ENCODE data around the gene UCKL1.

Gene UCKL1

DNA sequence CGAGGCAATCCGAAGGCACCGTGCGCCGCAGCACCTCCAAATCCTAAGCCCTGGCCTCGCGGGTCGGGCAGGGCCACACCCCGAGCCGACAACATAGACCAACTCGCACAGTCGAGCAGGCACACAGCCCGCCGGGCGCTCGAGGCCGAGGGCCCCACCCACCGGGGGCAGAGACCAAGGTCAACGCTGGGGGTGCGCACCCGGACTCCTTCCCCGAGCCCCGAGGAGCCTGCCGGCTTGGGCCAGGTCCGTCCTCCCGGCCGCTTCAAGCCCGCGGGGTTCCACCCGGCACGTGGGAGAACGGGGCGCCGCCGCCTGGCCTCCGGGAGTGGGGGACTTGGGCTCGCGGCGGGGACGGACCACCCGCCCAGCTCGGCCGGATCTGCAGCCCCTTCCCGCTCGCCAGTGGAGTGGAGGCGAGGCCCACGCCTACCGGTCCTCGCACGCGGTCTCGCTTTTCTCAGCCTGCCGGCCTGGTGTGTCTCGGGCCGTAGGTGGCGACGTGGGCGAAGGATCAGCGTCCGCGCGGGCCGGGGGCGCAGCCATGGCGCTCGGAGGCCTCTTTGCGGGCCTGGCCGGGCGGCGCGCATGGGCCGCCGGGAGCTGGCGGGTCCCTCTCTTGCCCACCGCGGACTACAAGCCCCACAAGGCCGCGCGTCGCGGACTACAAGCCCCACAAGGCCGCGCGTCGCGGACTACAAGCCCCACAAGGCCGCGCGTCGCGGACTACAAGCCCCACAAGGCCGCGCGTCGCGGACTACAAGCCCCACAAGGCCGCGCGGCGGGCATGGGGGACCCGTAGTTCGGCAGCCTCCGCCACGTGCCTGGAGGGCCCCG, at the start of gene UCKL1:
Gene UCKL1, minus strand, starts transcription at position 590 of the 837 bp plus-strand sequence. Its CDS starts 44 bp downstream, at position 546.
- CTCF ChIA-PET, result interaction anchor here (0.9 kb wide), 1 partner anchor 170 kb away, joined by 4 read pairs; no protein-coding TSS in a partner anchor
- H3K36me3 Mint-ChIP-seq, result peaks cover 3% of the 10 kb centered on the region
- peaks cover 48% of the 10 kb centered on the region for H3K4me1 Mint-ChIP-seq
- peak within 1 kb of the TSS; percentile 81 for H3K4me3 Mint-ChIP-seq
- H3K27ac Mint-ChIP-seq, result peak within 1 kb of the TSS; percentile 89
- no peaks in the 10 kb centered on the region for H3K9me3 Mint-ChIP-seq
- DNase-seq, result peak; percentile 93
- no peaks in the 10 kb centered on the region for H3K27me3 Mint-ChIP-seq

DNA sequence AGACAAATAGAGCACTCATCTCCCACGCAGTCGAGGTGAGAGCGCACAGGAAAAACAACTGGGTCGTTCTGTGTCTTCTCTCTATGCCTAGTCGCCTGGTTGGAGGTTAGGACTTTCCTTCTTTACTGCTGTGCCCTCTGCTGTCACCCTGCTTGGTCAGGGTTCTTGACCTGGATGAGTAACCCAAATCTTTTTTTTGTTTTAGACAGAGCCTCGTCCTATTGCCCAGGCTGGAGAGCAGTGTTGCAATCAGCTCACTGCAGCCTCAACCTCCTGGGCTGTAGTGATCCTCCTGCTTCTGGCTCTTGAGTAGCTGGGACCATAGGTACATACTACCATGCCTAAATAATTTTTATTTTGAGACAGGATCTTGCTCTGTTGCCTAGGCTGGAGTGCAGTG, 49.2 kb upstream of the UCKL1 start:
- Mint-ChIP-seq H3K36me3 (peaks cover 70% of the 10 kb centered on the region), H3K27ac (no peak overlapping the region), H3K27me3 (no peaks in the 10 kb centered on the region), H3K9me3 (peaks cover 20% of the 10 kb centered on the region), H3K4me3 (no peak overlapping the region), H3K4me1 (peaks cover 20% of the 10 kb centered on the region)
- no peak for DNase-seq
- CTCF ChIA-PET, result no interaction called here

DNA sequence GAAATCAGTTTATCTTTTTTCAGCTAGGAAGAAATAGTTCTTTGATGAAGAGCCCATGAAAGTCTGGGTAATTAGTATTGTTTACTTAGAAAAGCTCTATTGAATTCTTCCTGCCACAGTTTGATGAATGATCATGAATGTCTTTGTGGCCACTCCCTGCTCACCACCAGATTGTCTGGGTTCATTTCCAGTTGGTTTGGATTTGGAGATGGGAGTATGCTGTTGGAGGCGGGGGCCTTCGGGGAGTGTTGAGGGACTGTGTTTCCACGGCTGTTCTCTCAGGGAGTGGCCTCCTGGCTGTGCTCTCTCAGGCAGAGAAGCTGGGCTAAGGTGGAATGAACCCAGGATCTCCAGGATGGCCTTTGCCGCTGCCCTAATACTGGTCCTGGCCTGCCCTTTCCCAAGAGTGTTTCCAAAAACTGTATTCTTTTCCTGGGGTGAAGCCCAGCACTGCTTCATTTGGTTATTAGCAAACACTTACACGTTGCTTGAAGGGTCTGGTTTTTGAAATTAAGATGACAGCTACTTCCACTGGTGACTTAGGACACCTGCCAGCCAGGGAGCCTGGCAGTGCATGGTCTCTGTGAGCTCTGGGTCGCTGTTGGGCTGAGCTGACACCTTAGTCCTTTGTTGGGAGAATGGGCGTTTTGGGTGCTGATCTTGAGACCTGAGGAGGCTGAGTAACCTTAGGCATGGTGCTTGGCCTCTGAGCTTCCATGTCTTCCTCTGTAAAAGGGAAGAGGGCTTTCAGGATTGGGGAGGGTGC, 47.9 kb upstream of the UCKL1 start:
- H3K4me1 Mint-ChIP-seq, result peaks cover 8% of the 10 kb centered on the region
- peaks cover 11% of the 10 kb centered on the region for H3K9me3 Mint-ChIP-seq
- peaks cover 65% of the 10 kb centered on the region for H3K36me3 Mint-ChIP-seq
- H3K27ac Mint-ChIP-seq, result no peak overlapping the region
- CTCF ChIA-PET, result interaction anchor here (0.8 kb wide), 1 partner anchor 34 kb away, joined by 5 read pairs; no protein-coding TSS in a partner anchor
- H3K4me3 Mint-ChIP-seq, result no peak overlapping the region
- H3K27me3 Mint-ChIP-seq, result no peaks in the 10 kb centered on the region
- no peak for DNase-seq

DNA sequence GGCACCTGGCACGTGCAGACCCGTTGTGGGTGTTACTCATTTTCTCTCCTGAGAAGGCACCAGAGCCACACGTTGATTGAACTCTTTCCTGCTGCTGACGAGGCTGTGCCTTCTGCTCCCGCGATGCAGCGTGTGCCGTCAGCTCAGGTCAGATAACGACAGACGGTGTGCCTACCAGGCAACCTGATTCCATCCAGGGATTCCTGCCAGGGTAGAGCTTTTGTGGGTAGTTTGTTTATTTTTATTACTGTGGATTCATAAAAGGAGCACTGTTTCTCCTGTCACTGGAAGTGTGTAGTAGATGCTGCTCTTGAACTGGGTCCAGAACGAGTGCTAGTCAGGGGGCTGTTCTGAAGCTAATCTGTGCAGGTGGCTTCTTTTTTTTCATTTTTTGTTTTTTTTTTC, 45.4 kb upstream of the UCKL1 start:
- Mint-ChIP-seq H3K4me1 (no peaks in the 10 kb centered on the region), H3K4me3 (no peak overlapping the region), H3K36me3 (peaks cover 56% of the 10 kb centered on the region), H3K27me3 (no peaks in the 10 kb centered on the region), H3K27ac (no peak overlapping the region), H3K9me3 (no peaks in the 10 kb centered on the region)
- no peak for DNase-seq
- CTCF ChIA-PET, result no interaction called here

DNA sequence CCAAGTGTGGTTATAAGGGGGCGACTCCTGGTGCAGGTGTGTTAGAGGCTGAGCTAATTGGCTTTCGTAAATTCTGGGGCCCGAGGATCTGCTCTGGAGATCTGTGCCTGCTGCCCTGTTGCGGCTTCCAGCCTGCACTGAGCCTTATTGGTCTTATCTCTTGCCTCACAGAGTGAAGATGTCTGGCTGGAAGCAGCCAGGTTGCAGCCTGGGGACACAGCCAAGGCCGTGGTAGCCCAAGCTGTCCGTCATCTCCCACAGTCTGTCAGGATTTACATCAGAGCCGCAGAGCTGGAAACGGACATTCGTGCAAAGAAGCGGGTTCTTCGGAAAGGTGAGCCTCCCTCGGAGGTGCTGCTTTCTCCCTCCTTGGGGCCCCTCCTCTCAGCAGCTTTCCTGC, 44.7 kb upstream of the UCKL1 start:
- Mint-ChIP-seq H3K27ac (no peak overlapping the region), H3K4me3 (no peak overlapping the region), H3K4me1 (no peaks in the 10 kb centered on the region), H3K36me3 (peaks cover 53% of the 10 kb centered on the region), H3K9me3 (no peaks in the 10 kb centered on the region), H3K27me3 (no peaks in the 10 kb centered on the region)
- CTCF ChIA-PET, result no interaction called here
- DNase-seq, result no peak

DNA sequence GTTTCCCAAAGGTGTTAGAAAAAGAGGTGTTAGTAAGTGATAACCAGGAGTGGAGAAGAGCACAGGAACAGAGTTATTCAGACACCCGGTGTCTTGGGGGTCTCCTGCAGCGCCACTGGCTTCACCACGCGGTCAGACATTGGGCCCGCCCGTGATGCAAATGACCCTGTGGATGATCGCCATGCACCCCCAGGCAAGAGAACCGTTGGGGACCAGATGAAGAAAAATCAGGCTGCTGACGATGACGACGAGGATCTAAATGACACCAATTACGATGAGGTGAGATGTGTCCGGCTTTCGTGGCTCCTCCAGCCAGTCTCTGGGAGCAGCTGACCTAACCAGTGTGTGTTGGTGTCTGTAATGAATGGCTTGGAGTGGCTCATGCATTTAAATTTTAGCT, 26.7 kb upstream of the UCKL1 start:
- Mint-ChIP-seq H3K27me3 (no peaks in the 10 kb centered on the region), H3K36me3 (peaks cover 33% of the 10 kb centered on the region), H3K4me3 (peak overlapping the region; percentile 38), H3K4me1 (peaks cover 48% of the 10 kb centered on the region), H3K9me3 (no peaks in the 10 kb centered on the region), H3K27ac (no peak overlapping the region)
- CTCF ChIA-PET, result interaction anchor here (1.1 to 1.7 kb wide), 2 partner anchors 9 to 55 kb away, joined by 3 to 5 read pairs; no protein-coding TSS in a partner anchor
- DNase-seq, result no peak

DNA sequence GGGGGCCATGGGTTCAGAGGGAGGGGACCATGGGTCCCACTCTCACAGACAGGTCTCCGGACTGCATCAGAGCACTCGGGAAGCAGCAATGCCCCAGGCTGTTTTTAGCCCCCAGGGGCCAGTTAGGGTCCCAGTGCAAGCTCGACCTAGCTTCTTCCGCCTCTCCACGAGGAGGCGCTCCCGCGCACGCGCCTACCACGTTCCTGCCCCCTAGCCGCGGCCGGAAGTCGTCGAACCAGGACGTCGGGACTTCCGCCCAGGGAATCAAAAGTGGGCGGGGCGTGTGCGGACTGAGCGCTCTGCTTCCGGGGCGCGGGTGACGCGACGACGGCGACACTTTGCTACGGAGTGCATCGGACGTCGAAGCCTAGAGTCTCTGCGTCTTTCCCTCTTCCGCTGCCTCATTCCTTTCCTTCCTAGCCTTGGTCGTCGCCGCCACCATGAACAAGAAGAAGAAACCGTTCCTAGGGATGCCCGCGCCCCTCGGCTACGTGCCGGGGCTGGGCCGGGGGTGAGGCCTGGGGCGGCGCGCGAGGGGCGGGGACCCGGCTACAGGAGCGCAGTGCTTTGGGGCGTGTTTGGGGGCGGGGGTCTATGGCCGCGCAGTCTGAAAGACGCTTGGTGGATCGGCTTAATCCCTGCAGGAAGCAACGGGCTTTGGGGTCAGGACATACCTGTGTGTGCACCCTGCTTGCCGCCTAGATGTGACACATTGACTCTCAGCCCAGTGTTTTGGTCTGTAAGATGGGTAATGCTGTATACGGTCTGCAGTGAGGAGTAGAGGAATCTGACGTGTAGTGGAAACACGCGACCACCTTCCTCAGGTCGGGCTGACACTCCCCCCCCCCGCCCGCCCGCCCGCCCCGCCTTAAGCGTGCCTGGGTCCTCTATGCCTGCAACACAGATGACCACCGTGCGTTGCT, 24.9 kb upstream of the UCKL1 start, which contains the start of gene PRPF6:
Gene PRPF6, plus strand, starts transcription at position 327 of the 923 bp plus-strand sequence. Its CDS starts 114 bp downstream, at position 441.
- H3K27me3 Mint-ChIP-seq, result no peaks in the 10 kb centered on the region
- CTCF ChIA-PET, result interaction anchor here (0.5 to 2.3 kb wide), 20 partner anchors 8 to 443 kb away, joined by 3 to 89 read pairs (median 6); partner anchors contain the start of genes C20orf204, DNAJC5, OPRL1 and PTK6
- peak; percentile 96 for DNase-seq
- H3K36me3 Mint-ChIP-seq, result peaks cover 33% of the 10 kb centered on the region
- H3K9me3 Mint-ChIP-seq, result no peaks in the 10 kb centered on the region
- peak within 1 kb of the TSS; percentile 96 for H3K27ac Mint-ChIP-seq
- peak within 1 kb of the TSS; percentile 95 for H3K4me3 Mint-ChIP-seq
- peaks cover 67% of the 10 kb centered on the region for H3K4me1 Mint-ChIP-seq

DNA sequence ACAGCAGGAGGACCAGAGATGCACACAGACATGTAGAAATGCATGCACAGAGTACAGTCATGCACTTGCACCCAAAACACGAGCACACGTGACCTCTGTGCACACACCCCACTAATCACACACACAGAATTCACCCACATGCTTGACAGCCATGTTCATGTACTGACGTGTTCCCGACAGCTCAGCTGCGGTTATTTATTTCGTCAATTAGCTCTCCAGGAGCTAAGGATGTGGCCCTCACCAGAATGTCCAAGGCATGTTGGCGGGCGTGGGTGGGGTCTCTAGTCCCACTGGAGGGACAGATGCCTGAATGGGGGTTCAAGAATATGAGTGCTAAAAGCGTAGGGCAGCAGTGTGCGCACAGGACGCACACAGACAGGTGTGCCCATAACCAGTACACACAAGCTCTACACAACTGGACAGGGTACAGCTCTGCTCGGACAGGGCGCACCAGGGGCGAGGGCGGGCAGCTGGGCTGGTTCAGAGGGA, 24.1 kb upstream of the UCKL1 start:
- H3K27ac Mint-ChIP-seq, result peak overlapping the region; percentile 96
- H3K27me3 Mint-ChIP-seq, result no peaks in the 10 kb centered on the region
- DNase-seq, result peak; percentile 50
- peaks cover 67% of the 10 kb centered on the region for H3K4me1 Mint-ChIP-seq
- peaks cover 27% of the 10 kb centered on the region for H3K36me3 Mint-ChIP-seq
- CTCF ChIA-PET, result interaction anchor here (0.5 to 2.3 kb wide), 19 partner anchors 8 to 443 kb away, joined by 3 to 89 read pairs (median 6); partner anchors contain the start of genes C20orf204, DNAJC5, OPRL1 and PTK6
- H3K4me3 Mint-ChIP-seq, result peak overlapping the region; percentile 95
- no peaks in the 10 kb centered on the region for H3K9me3 Mint-ChIP-seq

DNA sequence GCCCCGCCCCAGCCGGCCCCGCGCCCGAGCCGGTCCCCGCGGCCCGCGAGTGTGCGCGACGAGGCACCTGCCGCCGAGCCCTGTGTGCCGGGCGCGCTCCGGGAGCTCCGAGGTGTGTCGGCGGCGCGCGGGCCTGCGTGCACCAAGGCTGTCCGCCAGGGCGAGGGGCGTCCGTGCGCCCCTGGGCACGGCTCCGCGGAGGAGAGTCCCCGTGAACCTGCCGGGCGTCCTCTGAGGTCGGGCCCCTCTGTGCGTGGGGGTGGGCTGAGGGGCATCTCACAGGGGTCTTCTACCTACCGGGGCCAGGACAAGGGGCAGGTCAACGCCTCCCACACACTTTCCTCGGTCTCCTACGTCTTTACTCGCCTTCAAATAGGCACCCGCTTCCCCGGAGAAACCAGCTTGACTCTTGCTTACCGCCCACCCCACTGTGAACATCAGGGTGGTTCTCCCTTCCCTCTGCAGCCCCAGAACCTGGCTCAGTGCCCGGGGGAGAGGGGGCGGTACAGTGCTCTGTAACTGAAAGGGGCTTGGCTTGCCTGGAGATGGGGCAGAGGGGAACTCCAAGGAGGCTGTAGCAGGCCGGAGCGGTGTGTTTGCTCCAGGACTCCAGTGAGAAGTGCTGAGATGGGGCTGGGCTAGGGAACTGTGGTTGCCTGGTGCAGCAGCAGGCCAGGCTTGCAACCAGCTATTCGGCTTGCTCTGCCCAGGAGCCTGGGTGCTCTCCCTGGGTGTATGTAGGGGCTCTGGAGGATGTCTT, 23.5 kb upstream of the UCKL1 start, which contains the start of gene SAMD10:
Gene SAMD10, minus strand, starts transcription at position 86 of the 760 bp plus-strand sequence. CDS start 175 bp downstream, outside the sequence.
- Mint-ChIP-seq H3K4me1 (peaks cover 67% of the 10 kb centered on the region), H3K27ac (peak within 1 kb of the TSS; percentile 96), H3K36me3 (peaks cover 29% of the 10 kb centered on the region), H3K4me3 (peak within 1 kb of the TSS; percentile 95), H3K27me3 (no peaks in the 10 kb centered on the region), H3K9me3 (no peaks in the 10 kb centered on the region)
- CTCF ChIA-PET, result interaction anchor here (1.0 to 2.3 kb wide), 17 partner anchors 8 to 442 kb away, joined by 3 to 89 read pairs (median 6); partner anchors contain the start of genes C20orf204, DNAJC5, OPRL1 and PTK6
- DNase-seq, result peak; percentile 72

DNA sequence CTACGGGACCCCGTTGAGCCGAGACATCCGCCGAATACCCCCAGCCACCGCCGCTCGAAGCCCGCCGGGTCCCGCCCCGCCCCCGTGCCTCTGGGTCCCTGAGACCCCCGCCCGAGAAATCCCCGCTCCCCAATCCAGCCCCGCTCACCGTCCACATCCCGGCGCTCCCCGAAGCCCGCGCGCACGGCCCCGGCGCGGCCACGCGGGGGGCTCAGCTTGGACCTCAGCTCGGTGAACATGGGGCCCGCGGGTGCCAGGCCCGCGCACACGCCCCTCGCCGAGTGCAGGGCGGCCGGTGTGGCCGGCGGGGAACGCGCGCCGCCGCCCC, 23.0 kb upstream of the UCKL1 start:
- H3K36me3 Mint-ChIP-seq, result peaks cover 25% of the 10 kb centered on the region
- H3K4me3 Mint-ChIP-seq, result peak overlapping the region; percentile 78
- CTCF ChIA-PET, result interaction anchor here (1.4 to 2.3 kb wide), 7 partner anchors 29 to 100 kb away, joined by 4 to 89 read pairs (median 9); partner anchors contain the start of genes C20orf204, OPRL1 and RGS19
- H3K4me1 Mint-ChIP-seq, result peaks cover 66% of the 10 kb centered on the region
- H3K9me3 Mint-ChIP-seq, result no peaks in the 10 kb centered on the region
- H3K27me3 Mint-ChIP-seq, result no peaks in the 10 kb centered on the region
- H3K27ac Mint-ChIP-seq, result peak overlapping the region; percentile 89
- DNase-seq, result no peak

DNA sequence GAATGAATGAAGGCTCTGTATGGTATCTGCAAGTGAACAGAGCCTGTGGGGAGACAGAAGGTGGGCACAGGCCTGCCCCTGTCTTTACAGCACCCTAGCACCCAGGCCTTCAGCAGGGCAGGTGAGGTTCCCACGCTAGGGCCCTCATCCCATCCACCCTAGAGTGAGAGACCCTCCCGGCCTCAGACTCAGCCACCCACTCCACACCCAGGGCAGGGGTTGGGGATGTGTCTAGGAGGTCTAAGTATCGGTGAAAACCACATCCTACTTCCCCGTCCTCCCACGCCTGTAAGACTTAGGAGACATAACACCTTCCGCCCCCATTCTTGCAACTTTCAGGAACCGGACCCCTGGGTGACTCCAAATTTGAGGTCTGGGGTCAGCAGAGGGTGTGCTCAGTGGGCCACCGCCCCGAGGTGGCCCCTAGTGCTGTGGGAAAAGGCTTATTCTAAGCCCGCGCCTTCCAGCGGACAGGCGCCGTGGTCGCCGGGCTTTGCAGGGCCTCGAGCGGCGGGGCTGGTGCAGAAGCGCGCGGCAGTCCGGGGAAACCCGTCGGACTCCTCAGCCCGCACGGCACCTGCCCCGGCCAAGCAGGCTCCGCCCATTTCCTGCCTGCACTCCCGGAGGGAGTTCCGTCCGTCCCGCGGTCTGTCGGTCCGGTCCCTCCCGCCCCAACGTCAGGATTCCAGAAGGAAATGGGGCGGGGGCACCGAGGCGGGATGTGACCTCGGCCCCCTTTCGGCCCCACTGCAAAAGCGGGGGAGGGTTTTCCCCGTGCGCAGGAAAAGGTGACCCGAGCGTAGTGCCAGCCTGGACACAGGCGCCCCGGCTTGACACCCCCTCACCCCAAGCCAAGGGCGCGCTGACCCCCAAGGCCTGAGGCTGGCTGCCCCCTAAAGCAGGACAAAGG, 22.4 kb upstream of the UCKL1 start:
- peak; percentile 72 for DNase-seq
- CTCF ChIA-PET, result interaction anchor here (0.6 to 2.3 kb wide), 6 partner anchors 11 to 100 kb away, joined by 3 to 89 read pairs (median 12); partner anchors contain the start of genes C20orf204, OPRL1 and RGS19
- no peaks in the 10 kb centered on the region for H3K9me3 Mint-ChIP-seq
- H3K36me3 Mint-ChIP-seq, result peaks cover 27% of the 10 kb centered on the region
- peak overlapping the region; percentile 78 for H3K4me3 Mint-ChIP-seq
- peaks cover 70% of the 10 kb centered on the region for H3K4me1 Mint-ChIP-seq
- H3K27me3 Mint-ChIP-seq, result no peaks in the 10 kb centered on the region
- H3K27ac Mint-ChIP-seq, result peak overlapping the region; percentile 89

Measured in activated naive CD4-positive, alpha-beta T cell treated with anti-CD3 and anti-CD28 coated beads, Interleukin-2, amount 10 ng/mL, durations not matched to agents 7 days and 5 days (primary cell).